Measurements from ENCODE around the gene PRLR. TPM values are rescaled to one million over a fixed set of nuclear protein-coding genes. Genes with fewer than 3 reads are reported as not detected.
A peak's percentile ranks its signal among the peaks of the same experiment; 100 is the strongest.
"Not testable (repeated sequence)": the region's sequence is repeated elsewhere in the genome, so short reads cannot be mapped to it uniquely, and the experiment has no call there.

Gene PRLR
- total RNA-seq, 2 donors from 2014 or later, result not detected

DNA sequence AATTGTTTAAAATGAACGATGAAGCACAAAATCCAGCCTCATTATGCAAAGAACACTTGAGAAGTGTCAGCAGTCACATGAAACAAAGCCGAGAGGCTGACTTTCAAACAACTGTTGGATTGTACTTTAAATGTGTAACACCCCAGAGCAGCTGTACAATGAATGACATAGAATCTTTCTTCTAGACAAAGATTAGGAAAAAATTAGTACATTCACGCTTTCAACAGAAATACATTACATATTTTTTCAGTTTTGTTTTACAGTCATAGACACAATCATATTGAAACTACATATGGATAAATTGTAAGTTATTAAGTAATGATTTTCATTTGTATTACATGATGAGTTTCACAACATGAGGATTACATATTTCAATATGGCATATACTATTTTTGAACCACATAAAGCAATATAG, 171.9 kb downstream of the PRLR start:
- H3K36me3 Mint-ChIP-seq (ENCODE audit: low read depth), result no peaks in the 10 kb centered on the region
- peaks cover 3% of the 10 kb centered on the region for H3K4me1 Mint-ChIP-seq
- no peak overlapping the region for H3K27ac Mint-ChIP-seq
- H3K27me3 Mint-ChIP-seq, result peaks cover 33% of the 10 kb centered on the region
- no peaks in the 10 kb centered on the region for H3K9me3 Mint-ChIP-seq
- ATAC-seq (replicated peaks), result peak; percentile 86
- no peak overlapping the region for H3K4me3 Mint-ChIP-seq

- no peak overlapping the region for H3K4me3 Mint-ChIP-seq
- no peak overlapping the region for H3K27ac Mint-ChIP-seq
- ATAC-seq (replicated peaks), result no peak
- H3K9me3 Mint-ChIP-seq, result no peaks in the 10 kb centered on the region
- peaks cover 35% of the 10 kb centered on the region for H3K27me3 Mint-ChIP-seq
- H3K4me1 Mint-ChIP-seq, result peaks cover 3% of the 10 kb centered on the region
- no peaks in the 10 kb centered on the region for H3K36me3 Mint-ChIP-seq (ENCODE audit: low read depth)
These were observed 173.6 kb downstream of the PRLR start for GRCh38 chr5:35056686-35057085.

GRCh38 chr5:35052838-35053237, 177.4 kb downstream of the PRLR start:
- H3K27me3 Mint-ChIP-seq, result peaks cover 45% of the 10 kb centered on the region
- H3K4me1 Mint-ChIP-seq, result no peaks in the 10 kb centered on the region
- ATAC-seq (replicated peaks), result no peak
- no peaks in the 10 kb centered on the region for H3K36me3 Mint-ChIP-seq (ENCODE audit: low read depth)
- H3K9me3 Mint-ChIP-seq, result no peaks in the 10 kb centered on the region
- H3K4me3 Mint-ChIP-seq, result no peak overlapping the region
- no peak overlapping the region for H3K27ac Mint-ChIP-seq

GRCh38 chr5:35050541-35051126, 179.7 kb downstream of the PRLR start:
- Mint-ChIP-seq H3K27ac (no peak overlapping the region), H3K4me1 (no peaks in the 10 kb centered on the region)

GRCh38 chr5:35048910-35049309, 181.4 kb downstream of the PRLR start:
- H3K27me3 Mint-ChIP-seq, result peaks cover 29% of the 10 kb centered on the region

More at GRCh38 chr5:35050541-35051126, 179.7 kb downstream of the PRLR start:
- no peaks in the 10 kb centered on the region for H3K36me3 Mint-ChIP-seq (ENCODE audit: low read depth)
- H3K27me3 Mint-ChIP-seq, result peaks cover 38% of the 10 kb centered on the region
- H3K4me3 Mint-ChIP-seq, result no peak overlapping the region
- no peak for ATAC-seq (replicated peaks)
- H3K9me3 Mint-ChIP-seq, result no peaks in the 10 kb centered on the region

GRCh38 chr5:35047785-35048404, 182.4 kb downstream of the PRLR start, which contains the start of gene AGXT2:
Gene AGXT2 (minus strand): TSS chr5:35047949. CDS start chr5:35047892, 57 bp downstream.
- no peaks in the 10 kb centered on the region for H3K9me3 Mint-ChIP-seq
- H3K4me1 Mint-ChIP-seq, result no peaks in the 10 kb centered on the region
- ATAC-seq (replicated peaks), result no peak
- no peak within 1 kb of the TSS for H3K27ac Mint-ChIP-seq
- H3K27me3 Mint-ChIP-seq, result peaks cover 22% of the 10 kb centered on the region
- no peak within 1 kb of the TSS for H3K4me3 Mint-ChIP-seq
- no peaks in the 10 kb centered on the region for H3K36me3 Mint-ChIP-seq (ENCODE audit: low read depth)

More at GRCh38 chr5:35048910-35049309, 181.4 kb downstream of the PRLR start:
- ATAC-seq (replicated peaks), result no peak
- H3K4me1 Mint-ChIP-seq, result no peaks in the 10 kb centered on the region
- H3K27ac Mint-ChIP-seq, result no peak overlapping the region
- H3K4me3 Mint-ChIP-seq, result no peak overlapping the region
- no peaks in the 10 kb centered on the region for H3K9me3 Mint-ChIP-seq
- H3K36me3 Mint-ChIP-seq (ENCODE audit: low read depth), result no peaks in the 10 kb centered on the region

DNA sequence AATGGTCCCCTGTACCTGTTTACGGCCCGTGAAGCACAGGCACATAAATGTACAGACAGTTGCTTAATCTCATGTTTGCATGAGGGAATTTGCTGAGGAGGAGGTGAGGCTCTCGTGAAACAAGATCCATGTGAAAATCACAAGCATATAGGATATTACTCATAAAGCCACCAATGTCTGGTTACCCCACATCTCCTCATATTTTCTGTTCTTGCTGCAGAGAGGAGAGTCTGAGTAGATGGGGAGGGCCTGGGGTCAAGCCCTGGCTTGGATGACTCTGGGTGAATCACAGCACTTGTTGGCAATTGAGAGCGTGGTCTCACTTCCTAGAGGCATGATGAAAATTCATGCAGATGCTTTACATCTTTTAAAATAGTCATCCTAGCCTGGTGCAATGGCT, 183.5 kb downstream of the PRLR start:
- Mint-ChIP-seq H3K9me3 (no peaks in the 10 kb centered on the region), H3K4me1 (no peaks in the 10 kb centered on the region), H3K36me3 (ENCODE audit: low read depth) (no peaks in the 10 kb centered on the region), H3K27ac (no peak overlapping the region), H3K27me3 (peaks cover 20% of the 10 kb centered on the region), H3K4me3 (no peak overlapping the region)
- peak; percentile 54 for ATAC-seq (replicated peaks)

DNA sequence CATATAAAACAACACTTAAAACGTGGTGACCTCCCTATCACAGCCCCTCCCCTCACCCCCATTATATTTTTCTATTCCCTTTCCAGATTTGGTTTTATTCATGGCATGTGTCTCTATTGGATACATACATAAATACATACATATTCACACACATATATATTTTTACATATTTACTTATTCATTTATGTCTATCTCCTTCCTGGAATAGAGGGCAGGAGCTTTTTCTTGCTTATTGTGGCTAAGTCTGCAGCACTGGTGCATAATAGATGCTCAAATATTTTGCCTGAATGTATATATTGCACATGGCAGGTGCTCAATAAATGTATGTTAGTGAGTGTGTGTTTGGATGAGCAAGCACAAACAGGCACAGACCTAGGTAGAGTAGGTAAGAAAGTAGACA, 185.0 kb downstream of the PRLR start:
- Mint-ChIP-seq H3K4me3 (no peak overlapping the region), H3K27me3 (peaks cover 19% of the 10 kb centered on the region), H3K36me3 (ENCODE audit: low read depth) (no peaks in the 10 kb centered on the region), H3K27ac (no peak overlapping the region), H3K9me3 (no peaks in the 10 kb centered on the region), H3K4me1 (no peaks in the 10 kb centered on the region)
- no peak for ATAC-seq (replicated peaks)

DNA sequence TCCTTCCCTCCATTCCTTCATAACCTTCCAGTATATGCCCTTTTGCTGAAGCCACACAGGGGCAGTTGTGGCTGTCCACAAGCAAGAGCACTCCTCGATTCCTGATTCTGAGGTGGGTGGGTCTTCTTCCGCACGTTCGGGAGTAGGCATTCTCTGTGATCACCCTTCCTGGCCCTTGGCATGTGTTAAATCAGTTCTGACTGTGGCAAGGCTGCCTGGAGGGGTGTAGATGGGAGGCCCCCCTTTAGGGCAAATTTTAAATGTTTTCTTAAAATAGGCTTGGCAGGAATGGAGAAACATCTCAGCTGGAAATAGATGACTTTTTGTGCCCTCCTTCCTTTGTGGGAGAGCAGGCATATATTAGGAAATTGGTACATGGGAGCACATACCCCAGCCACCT, 185.6 kb downstream of the PRLR start:
- Mint-ChIP-seq H3K4me1 (no peaks in the 10 kb centered on the region), H3K9me3 (no peaks in the 10 kb centered on the region), H3K27me3 (peaks cover 25% of the 10 kb centered on the region), H3K27ac (no peak overlapping the region), H3K4me3 (no peak overlapping the region), H3K36me3 (ENCODE audit: low read depth) (no peaks in the 10 kb centered on the region)
- no peak for ATAC-seq (replicated peaks)

DNA sequence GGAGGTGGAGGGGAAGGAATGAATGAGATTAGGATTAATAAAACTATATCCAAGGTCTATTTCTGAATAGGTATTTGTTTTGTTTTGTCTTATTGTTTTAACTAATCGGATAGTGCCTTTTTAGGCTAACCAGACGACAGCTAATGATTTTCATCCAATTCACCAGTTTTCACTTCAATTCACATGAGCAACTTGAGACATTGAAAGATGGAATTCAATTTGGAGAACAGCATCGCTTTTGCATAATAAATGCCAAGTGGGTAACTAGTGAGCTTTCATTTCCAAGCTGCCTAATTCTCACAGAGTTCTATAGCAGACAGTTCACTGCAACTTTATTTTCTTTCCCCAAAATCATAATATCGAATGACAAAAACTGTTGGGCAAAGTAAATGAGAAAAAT, 187.5 kb downstream of the PRLR start:
- no peak overlapping the region for H3K27ac Mint-ChIP-seq
- H3K36me3 Mint-ChIP-seq (ENCODE audit: low read depth), result no peaks in the 10 kb centered on the region
- no peak for ATAC-seq (replicated peaks)
- H3K4me3 Mint-ChIP-seq, result no peak overlapping the region
- no peaks in the 10 kb centered on the region for H3K9me3 Mint-ChIP-seq
- peaks cover 23% of the 10 kb centered on the region for H3K27me3 Mint-ChIP-seq
- H3K4me1 Mint-ChIP-seq, result no peaks in the 10 kb centered on the region

GRCh38 chr5:35041261-35041660, 189.0 kb downstream of the PRLR start:
- Mint-ChIP-seq H3K4me1 (no peaks in the 10 kb centered on the region), H3K9me3 (no peaks in the 10 kb centered on the region), H3K36me3 (ENCODE audit: low read depth) (no peaks in the 10 kb centered on the region), H3K27me3 (peaks cover 29% of the 10 kb centered on the region), H3K27ac (no peak overlapping the region), H3K4me3 (no peak overlapping the region)
- ATAC-seq (replicated peaks), result no peak

DNA sequence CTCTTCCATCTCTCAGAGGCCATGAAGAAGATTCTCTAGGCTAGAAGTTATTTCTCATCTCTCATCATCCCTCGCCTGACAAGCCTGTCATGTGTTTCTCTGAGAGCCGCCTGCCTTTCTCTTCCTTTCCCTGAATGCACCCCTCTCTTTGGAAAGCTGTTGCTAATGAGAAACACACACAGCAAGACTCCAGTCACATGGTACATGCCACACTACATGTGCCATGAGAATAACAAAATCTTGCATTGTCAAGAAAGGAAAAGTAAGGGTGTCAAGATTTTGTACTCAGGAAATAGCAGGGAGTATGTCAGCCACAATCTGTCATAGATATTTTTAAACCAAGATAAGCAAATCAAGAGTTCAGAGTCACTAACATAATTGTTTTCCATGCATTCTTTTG, 191.4 kb downstream of the PRLR start:
- Mint-ChIP-seq H3K9me3 (no peaks in the 10 kb centered on the region), H3K27me3 (peaks cover 35% of the 10 kb centered on the region), H3K4me1 (no peaks in the 10 kb centered on the region), H3K4me3 (no peak overlapping the region), H3K27ac (no peak overlapping the region), H3K36me3 (ENCODE audit: low read depth) (no peaks in the 10 kb centered on the region)
- ATAC-seq (replicated peaks), result no peak

DNA sequence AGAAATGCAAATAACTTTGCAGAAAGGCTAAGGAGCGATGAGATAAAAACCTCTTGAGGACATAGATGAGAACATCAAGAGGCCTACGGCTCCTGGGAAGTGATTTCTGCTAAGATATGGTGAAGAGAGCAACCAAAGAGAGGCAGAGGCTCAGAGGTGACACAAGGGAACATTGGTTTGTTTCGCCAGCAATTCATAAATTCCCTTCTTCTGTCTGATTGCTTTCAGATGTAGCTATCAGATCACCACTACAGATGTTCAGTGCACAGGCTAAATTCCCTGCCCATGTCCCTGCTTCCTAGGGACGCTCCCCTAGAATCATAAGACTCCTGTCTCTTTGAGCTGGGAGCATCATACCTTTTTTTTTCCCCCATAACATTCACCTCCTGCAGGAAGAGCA, 193.8 kb downstream of the PRLR start:
- Mint-ChIP-seq H3K4me1 (no peaks in the 10 kb centered on the region), H3K36me3 (ENCODE audit: low read depth) (no peaks in the 10 kb centered on the region), H3K9me3 (no peaks in the 10 kb centered on the region), H3K4me3 (no peak overlapping the region), H3K27me3 (peaks cover 39% of the 10 kb centered on the region), H3K27ac (no peak overlapping the region)
- ATAC-seq (replicated peaks), result no peak

- not testable (repeated sequence) for H3K4me1 Mint-ChIP-seq; H3K27ac Mint-ChIP-seq; H3K4me3 Mint-ChIP-seq; H3K36me3 Mint-ChIP-seq (ENCODE audit: low read depth); ATAC-seq (replicated peaks); H3K9me3 Mint-ChIP-seq
- H3K27me3 Mint-ChIP-seq, result peaks cover 36% of the 10 kb centered on the region
These were observed 194.4 kb downstream of the PRLR start for GRCh38 chr5:35035929-35036328.

DNA sequence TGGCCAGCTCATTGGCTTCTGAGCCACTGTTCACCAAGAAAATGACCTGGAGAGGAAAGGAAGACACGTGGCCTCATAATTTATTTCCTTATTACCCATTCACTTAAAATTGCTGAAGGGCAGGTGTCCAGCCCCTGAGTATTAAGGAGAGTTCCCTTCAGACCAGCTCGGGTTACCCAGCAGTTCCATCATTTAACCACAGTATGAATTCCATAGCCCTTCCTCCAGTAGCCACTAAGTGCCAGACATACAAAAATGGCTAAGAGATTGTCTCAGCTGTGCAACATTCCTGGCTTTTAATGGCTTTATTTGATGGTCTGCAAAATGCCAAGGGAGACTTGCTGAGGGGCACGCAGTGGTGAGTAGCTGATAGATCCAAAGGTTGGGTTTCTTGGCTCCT, 195.0 kb downstream of the PRLR start:
- H3K4me1 Mint-ChIP-seq, result no peaks in the 10 kb centered on the region
- ATAC-seq (replicated peaks), result no peak
- H3K4me3 Mint-ChIP-seq, result no peak overlapping the region
- peaks cover 35% of the 10 kb centered on the region for H3K27me3 Mint-ChIP-seq
- no peaks in the 10 kb centered on the region for H3K9me3 Mint-ChIP-seq
- H3K36me3 Mint-ChIP-seq (ENCODE audit: low read depth), result no peaks in the 10 kb centered on the region
- no peak overlapping the region for H3K27ac Mint-ChIP-seq
